Placental pericyte (primary cell): ENCODE measurements around the gene TMEM181. TPM values are rescaled to one million over a fixed set of nuclear protein-coding genes. Genes with fewer than 3 reads are reported as not detected.

Experiments
- small RNA-seq: library from RNA; depleted of rRNA; stranded (forward); fragments of <200 nt; gene quantifications from one replicate; pipeline ENCODE3, GENCODE V24; 2012; ENCODE audit warnings: low replicate concordance
- total RNA-seq: library from RNA; depleted of rRNA; stranded (reverse); fragments of >200 nt; gene quantifications from 2 replicates; pipeline ENCODE4 v1.2.3, GENCODE V29; 2012

Gene TMEM181
- total RNA-seq: 42.2 and 53.4 TPM in 2 replicates

GRCh38 chr6:158559895-158560835 is at the start of gene TMEM181:
Gene TMEM181 (plus strand): TSS chr6:158560091. CDS start chr6:158560225, 134 bp downstream.

GRCh38 chr6:158644231-158645063 is 84.6 kb downstream of the TMEM181 start, which contains the start of gene DYNLT1:
Gene DYNLT1 (minus strand): TSS chr6:158644743. CDS start chr6:158644708, 35 bp downstream.

GRCh38 chr6:158649289-158650143 is 89.6 kb downstream of the TMEM181 start, which contains the start of gene SYTL3:
Gene SYTL3 (plus strand): TSS chr6:158650054. CDS start chr6:158663269, 13,215 bp downstream.

Small RNA genes lying within 50 kb of the gene (small RNA-seq; reads per million reads assigned to genes)
- gene MIR7161: not detected

Other genes with a start within 250 kb of the TMEM181 start
- 87.9 and 112 TPM in 2 replicates for gene TULP4, start 247.6 kb upstream of the TMEM181 start, total RNA-seq
- 75.2 and 78.1 TPM in 2 replicates for gene DYNLT1, start 84.7 kb downstream of the TMEM181 start, total RNA-seq
- gene SYTL3, start 90.0 kb downstream of the TMEM181 start, total RNA-seq: 1.5 and 3.1 TPM in 2 replicates